Neural cell (in vitro differentiated cells): ENCODE data around the gene CLASP1. TPM values are rescaled to one million over a fixed set of nuclear protein-coding genes. Genes with fewer than 3 reads are reported as not detected.

ENCODE experiments used
- H2AFZ ChIP-seq: fragments of 200-600, 300-800 bp; sonication (generic), shearing (Covaris generic); 2 replicates; pipeline ENCODE4 v1.6.0; 2014; ENCODE audit warnings: low read depth, mild to moderate bottlenecking, antibody characterized with exemption, low read length, moderate library complexity
- H3F3A ChIP-seq: fragments of 200-600 bp; shearing (Covaris generic); 2 replicates; pipeline ENCODE4 v1.6.1; 2016; ENCODE audit warnings: mild to moderate bottlenecking, moderate library complexity, mixed read lengths, antibody characterized with exemption, low read length; ENCODE audit not compliant: insufficient read depth, poor library complexity, severe bottlenecking
- H3K27ac ChIP-seq: fragments of 200-600, 300-800 bp; sonication (generic), shearing (Covaris generic); 2 replicates; pipeline ENCODE4 v1.5.1; 2014; ENCODE audit warnings: mild to moderate bottlenecking, low read length, moderate library complexity
- H3K27me3 ChIP-seq: fragments of 300-800, 200-600 bp; sonication (generic), shearing (Covaris generic); 2 replicates; pipeline ENCODE4 v1.6.0; 2014; ENCODE audit warnings: mild to moderate bottlenecking, low read depth, low read length, moderate library complexity; ENCODE audit not compliant: insufficient read depth
- H3K36me3 ChIP-seq: fragments of 300-800, 200-600 bp; sonication (generic), shearing (Covaris generic); 2 replicates; pipeline ENCODE4 v1.5.1; 2014; ENCODE audit warnings: mild to moderate bottlenecking, antibody characterized with exemption, low read length, moderate library complexity; ENCODE audit not compliant: insufficient read depth
- H3K4me2 ChIP-seq: fragments of 300-800, 200-600 bp; sonication (generic), shearing (Covaris generic); 2 replicates; pipeline ENCODE4 v1.6.0; 2014; ENCODE audit warnings: mild to moderate bottlenecking, low read length
- H3K4me3 ChIP-seq: fragments of 300-800, 200-600 bp; sonication (generic), shearing (Covaris generic); 2 replicates; pipeline ENCODE4 v1.5.1; 2014; ENCODE audit warnings: mild to moderate bottlenecking, low read length, moderate library complexity
- H3K79me2 ChIP-seq: fragments of 200-600 bp; shearing (Covaris generic); replicated peaks from 2 replicates; pipeline ENCODE4 v1.6.0; 2014; ENCODE audit warnings: mild to moderate bottlenecking, low read length, moderate library complexity; ENCODE audit not compliant: insufficient read depth
- H3K9ac ChIP-seq: fragments of 300-800, 200-600 bp; sonication (generic), shearing (Covaris generic); 2 replicates; pipeline ENCODE4 v1.6.1; 2016; ENCODE audit warnings: mild to moderate bottlenecking, low read length, mixed read lengths
- H3K9me2 ChIP-seq: fragments of 200-600 bp; shearing (Covaris generic); 2 replicates; pipeline ENCODE4 v1.6.1; 2016; ENCODE audit warnings: mild to moderate bottlenecking, low read length, mixed read lengths; ENCODE audit not compliant: insufficient read depth
- H3K9me3 ChIP-seq: fragments of 200-600, 300-800 bp; sonication (generic), shearing (Covaris generic); 2 replicates; pipeline ENCODE4 v1.6.1; 2016; ENCODE audit warnings: mild to moderate bottlenecking, mixed run types, low read length, moderate library complexity, mixed read lengths
- H4K20me1 ChIP-seq: fragments of 200-600 bp; shearing (Covaris generic); 2 replicates; pipeline ENCODE4 v1.6.1; 2016; ENCODE audit warnings: mild to moderate bottlenecking, mixed run types; ENCODE audit not compliant: insufficient read depth
- EP300 ChIP-seq: fragments of 450-650 bp; conservative IDR thresholded peaks from 2 replicates; pipeline ENCODE4 v1.6.1; 2014; ENCODE audit warnings: antibody characterized with exemption, mild to moderate bottlenecking, moderate library complexity; ENCODE audit not compliant: poor library complexity, severe bottlenecking
- EZH2 ChIP-seq: fragments of 200-600, 300-800 bp; shearing (Covaris generic), sonication (generic); IDR thresholded peaks from 2 replicates; pipeline ENCODE4 v1.6.1; 2014; ENCODE audit warnings: antibody characterized with exemption, low read length, borderline replicate concordance, mild to moderate bottlenecking; ENCODE audit not compliant: insufficient read depth, poor library complexity, severe bottlenecking
- MXI1 ChIP-seq: fragments of 450-650 bp; conservative IDR thresholded peaks from 2 replicates; pipeline ENCODE4 v1.6.1; 2014; ENCODE audit warnings: antibody characterized with exemption, mild to moderate bottlenecking; ENCODE audit not compliant: poor library complexity, severe bottlenecking
- POLR2AphosphoS5 ChIP-seq: IDR thresholded peaks from 2 replicates; pipeline ENCODE4 v1.6.1; 2012
- RAD21 ChIP-seq: fragments of 450-650 bp; conservative IDR thresholded peaks from 2 replicates; pipeline ENCODE4 v1.6.1; 2014; ENCODE audit warnings: antibody characterized with exemption, mild to moderate bottlenecking, moderate library complexity
- REST ChIP-seq: IDR thresholded peaks from 2 replicates; pipeline ENCODE4 v1.6.1; 2012; ENCODE audit warnings: borderline replicate concordance
- SMC3 ChIP-seq: fragments of 450-650 bp; conservative IDR thresholded peaks from 2 replicates; pipeline ENCODE4 v1.6.1; 2014; ENCODE audit warnings: antibody characterized with exemption, mild to moderate bottlenecking, moderate library complexity; ENCODE audit not compliant: poor library complexity
- TAF1 ChIP-seq: IDR thresholded peaks from 2 replicates; pipeline ENCODE4 v1.6.1; 2012; ENCODE audit warnings: low read depth
- polyA plus RNA-seq: library from polyadenylated mRNA; depleted of rRNA; stranded (reverse); fragments of >200 nt; gene quantifications from 2 replicates; pipeline ENCODE4 v1.2.3, GENCODE V29; 2014
- TF ChIP-seq, protein P1 (sequence below): fragments of 450-650 bp; IDR thresholded peaks from 2 replicates; pipeline ENCODE4 v1.5.1; 2014; ENCODE audit warnings: antibody characterized with exemption, mild to moderate bottlenecking, moderate library complexity; ENCODE audit not compliant: poor library complexity, severe bottlenecking

Gene CLASP1
- polyA plus RNA-seq, 1 donor from 2014 or later: 41.3 TPM

- Histone ChIP-seq H3K36me3 (no peaks in the 10 kb centered on the region), H3K27me3 (no peaks in the 10 kb centered on the region), H2AFZ (no peak overlapping the region), H3F3A (no peaks in the 10 kb centered on the region), H3K9ac (no peak overlapping the region), H3K4me2 (no peak overlapping the region), H3K9me3 (no peaks in the 10 kb centered on the region), H3K4me3 (no peak overlapping the region), H3K79me2 (peaks cover 50% of the 10 kb centered on the region), H3K27ac (no peak overlapping the region), H4K20me1 (peaks cover 3% of the 10 kb centered on the region), H3K9me2 (no peaks in the 10 kb centered on the region)
- TF ChIP-seq REST (no peak), TAF1 (no peak), RAD21 (no peak), EZH2 (no peak), MXI1 (no peak), EP300 (no peak), SMC3 (no peak), POLR2AphosphoS5 (no peak)
- TF ChIP-seq, protein P1, sequence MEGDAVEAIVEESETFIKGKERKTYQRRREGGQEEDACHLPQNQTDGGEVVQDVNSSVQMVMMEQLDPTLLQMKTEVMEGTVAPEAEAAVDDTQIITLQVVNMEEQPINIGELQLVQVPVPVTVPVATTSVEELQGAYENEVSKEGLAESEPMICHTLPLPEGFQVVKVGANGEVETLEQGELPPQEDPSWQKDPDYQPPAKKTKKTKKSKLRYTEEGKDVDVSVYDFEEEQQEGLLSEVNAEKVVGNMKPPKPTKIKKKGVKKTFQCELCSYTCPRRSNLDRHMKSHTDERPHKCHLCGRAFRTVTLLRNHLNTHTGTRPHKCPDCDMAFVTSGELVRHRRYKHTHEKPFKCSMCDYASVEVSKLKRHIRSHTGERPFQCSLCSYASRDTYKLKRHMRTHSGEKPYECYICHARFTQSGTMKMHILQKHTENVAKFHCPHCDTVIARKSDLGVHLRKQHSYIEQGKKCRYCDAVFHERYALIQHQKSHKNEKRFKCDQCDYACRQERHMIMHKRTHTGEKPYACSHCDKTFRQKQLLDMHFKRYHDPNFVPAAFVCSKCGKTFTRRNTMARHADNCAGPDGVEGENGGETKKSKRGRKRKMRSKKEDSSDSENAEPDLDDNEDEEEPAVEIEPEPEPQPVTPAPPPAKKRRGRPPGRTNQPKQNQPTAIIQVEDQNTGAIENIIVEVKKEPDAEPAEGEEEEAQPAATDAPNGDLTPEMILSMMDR: no peak
These were observed 86.7 kb downstream of the CLASP1 start for GRCh38 chr2:121562269-121563176.

DNA sequence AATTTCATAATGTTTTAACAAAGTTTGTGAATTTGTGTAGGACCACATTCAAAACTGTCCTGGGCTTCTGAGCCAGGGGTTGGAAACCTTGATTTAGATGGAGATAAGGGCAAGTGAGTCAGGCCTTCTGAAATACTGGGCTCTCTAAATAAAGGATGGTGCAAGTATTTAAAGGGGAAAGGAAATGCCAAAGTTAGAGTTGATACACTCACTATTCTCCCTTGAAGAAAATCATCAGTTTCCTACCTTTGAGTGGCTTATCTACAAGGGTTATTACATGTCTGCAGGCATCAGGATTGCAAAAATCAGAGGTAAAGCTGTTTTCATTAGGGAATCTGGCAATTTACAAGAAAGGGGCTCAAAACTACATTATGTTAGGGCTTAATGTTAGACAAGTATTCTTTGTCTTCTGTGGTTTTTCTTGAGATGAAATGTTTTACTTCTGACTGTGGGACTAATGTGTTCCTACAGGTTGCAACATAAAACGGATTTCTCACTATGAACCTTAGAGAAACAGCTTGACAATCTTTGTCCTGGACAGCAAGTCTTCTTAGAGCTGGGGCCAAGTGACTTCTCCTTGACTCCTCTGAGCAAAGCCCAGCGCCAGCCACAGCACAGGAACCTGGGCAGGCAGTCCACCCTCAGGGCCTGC is 87.5 kb downstream of the CLASP1 start:
- H3K36me3 ChIP-seq: no peaks in the 10 kb centered on the region
- no peak overlapping the region for H3K9ac ChIP-seq
- no peak overlapping the region for H3K4me2 ChIP-seq
- no peaks in the 10 kb centered on the region for H3F3A ChIP-seq
- no peak overlapping the region for H2AFZ ChIP-seq
- H3K79me2 ChIP-seq: peaks cover 51% of the 10 kb centered on the region
- no peaks in the 10 kb centered on the region for H3K27me3 ChIP-seq
- H4K20me1 ChIP-seq: peaks cover 3% of the 10 kb centered on the region
- H3K4me3 ChIP-seq: no peak overlapping the region
- H3K9me3 ChIP-seq: no peaks in the 10 kb centered on the region
- no peak overlapping the region for H3K27ac ChIP-seq
- H3K9me2 ChIP-seq: no peaks in the 10 kb centered on the region
- no peak for TF ChIP-seq POLR2AphosphoS5
- TF ChIP-seq RAD21: no peak
- TF ChIP-seq, protein P1: no peak
- no peak for TF ChIP-seq EZH2
- TF ChIP-seq MXI1: no peak
- TF ChIP-seq SMC3: no peak
- no peak for TF ChIP-seq EP300
- TF ChIP-seq TAF1: no peak
- no peak for TF ChIP-seq REST
